GM19468 (cell line): Measurements from ENCODE around the gene DALRD3.

ENCODE experiments used
- ATAC-seq: cut with Tn5 transposase; IDR thresholded peaks from one replicate; pipeline ENCODE4 v1.9.1; 2021; ENCODE audit warnings: mild to moderate bottlenecking, moderate library complexity, moderate number of reproducible peaks; ENCODE audit not compliant: unreplicated experiment; ENCODE audit errors: extremely low read depth

DALRD3 gene

DNA sequence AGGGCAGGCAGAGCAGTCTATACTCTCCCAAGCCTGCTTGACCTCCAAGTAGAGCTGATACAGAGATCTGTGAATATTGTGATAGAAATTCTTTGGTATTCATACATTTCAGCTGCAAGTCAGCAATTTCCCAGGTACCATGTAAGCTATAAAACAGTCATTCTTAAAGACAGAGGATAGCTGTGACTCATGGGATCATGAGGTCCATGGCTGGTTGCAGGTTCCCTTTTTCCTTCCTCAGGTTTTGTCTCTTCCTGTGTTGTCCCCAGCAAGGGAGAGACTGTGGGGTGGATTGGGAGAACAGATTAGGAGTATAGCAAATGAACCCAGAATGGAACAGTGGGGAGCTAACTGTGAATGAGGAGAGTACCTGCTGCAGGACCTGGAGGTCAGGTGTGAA, 33.7 kb downstream of the DALRD3 start:
- no peak for ATAC-seq

GRCh38 chr3:48983096-48983495, 35.3 kb downstream of the DALRD3 start:
- no peak for ATAC-seq

- no peak for ATAC-seq
These were observed 35.7 kb downstream of the DALRD3 start for GRCh38 chr3:48982686-48983085.

- no peak for ATAC-seq
These were observed 36.4 kb downstream of the DALRD3 start for GRCh38 chr3:48982016-48982415.

GRCh38 chr3:48980295-48980694, 38.1 kb downstream of the DALRD3 start:
- ATAC-seq = no peak

DNA sequence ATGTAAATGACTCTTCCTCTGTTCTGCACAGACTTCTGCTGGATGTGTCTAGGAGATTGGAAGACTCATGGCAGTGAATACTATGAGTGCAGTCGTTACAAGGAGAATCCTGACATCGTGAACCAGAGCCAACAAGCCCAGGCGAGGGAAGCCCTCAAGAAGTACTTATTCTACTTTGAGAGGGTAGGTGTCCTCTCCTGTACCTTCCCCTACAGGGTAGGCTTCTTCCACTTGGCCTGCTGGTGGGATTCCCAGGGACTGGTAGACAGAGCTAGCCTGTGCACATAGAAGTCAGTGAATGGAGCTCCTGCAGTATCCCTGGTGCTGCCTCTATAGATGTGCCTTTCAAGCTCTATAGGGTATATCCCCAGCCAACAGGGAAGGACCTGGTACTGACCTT, 38.9 kb downstream of the DALRD3 start:
- no peak for ATAC-seq

GRCh38 chr3:48974076-48974864, 44.1 kb downstream of the DALRD3 start:
- no peak for ATAC-seq

GRCh38 chr3:48970586-48970985, 47.8 kb downstream of the DALRD3 start:
- ATAC-seq = no peak

- ATAC-seq = no peak
These were observed 51.5 kb downstream of the DALRD3 start for GRCh38 chr3:48966876-48967361.

DNA sequence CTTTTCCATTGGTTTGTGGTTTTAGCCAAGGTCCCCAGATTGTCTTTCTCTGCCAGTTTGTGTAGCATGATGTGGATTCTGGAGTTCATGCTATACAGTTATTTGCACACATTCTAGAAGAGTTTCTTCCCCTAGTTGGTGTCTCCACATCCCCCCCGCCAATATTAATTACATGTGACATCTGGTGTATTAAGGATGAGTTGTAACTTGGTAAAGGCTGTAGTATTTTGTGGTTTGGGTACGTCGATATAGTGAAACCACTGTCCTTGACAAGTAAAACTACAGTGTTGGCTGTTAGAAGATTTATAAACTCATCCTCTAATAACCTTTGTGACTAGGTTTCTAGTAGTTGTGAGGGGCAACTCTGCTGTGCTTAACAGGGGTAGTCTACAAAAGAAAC, 52.0 kb downstream of the DALRD3 start:
- ATAC-seq = no peak
